Measurements from ENCODE around the gene DGKD.

- TF ChIP-seq BDP1 (IDR thresholded peaks at IDR 0.05; ENCODE audit: insufficient read depth, insufficient read length): no peak
- no peak for TF ChIP-seq SMAD2 (IDR thresholded peaks at IDR 0.05; ENCODE audit: low read depth, low read length)
- TF ChIP-seq TCF7 (IDR thresholded peaks at IDR 0.05; ENCODE audit: borderline replicate concordance): no peak
- TF ChIP-seq, protein P1, sequence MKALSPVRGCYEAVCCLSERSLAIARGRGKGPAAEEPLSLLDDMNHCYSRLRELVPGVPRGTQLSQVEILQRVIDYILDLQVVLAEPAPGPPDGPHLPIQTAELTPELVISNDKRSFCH (CRISPR knock-in tag; IDR thresholded peaks at IDR 0.05): no peak
- TF ChIP-seq, protein P1 (tag; IDR thresholded peaks at IDR 0.05): no peak
- TF ChIP-seq, protein P2, sequence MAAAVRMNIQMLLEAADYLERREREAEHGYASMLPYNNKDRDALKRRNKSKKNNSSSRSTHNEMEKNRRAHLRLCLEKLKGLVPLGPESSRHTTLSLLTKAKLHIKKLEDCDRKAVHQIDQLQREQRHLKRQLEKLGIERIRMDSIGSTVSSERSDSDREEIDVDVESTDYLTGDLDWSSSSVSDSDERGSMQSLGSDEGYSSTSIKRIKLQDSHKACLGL (CRISPR knock-in tag; IDR thresholded peaks at IDR 0.05; ENCODE audit: borderline replicate concordance, poor library complexity, severe bottlenecking): no peak
- TF ChIP-seq MXI1 (IDR thresholded peaks at IDR 0.05; ENCODE audit: low read depth, low read length): no peak
- TF ChIP-seq DLX4 (CRISPR knock-in tag; IDR thresholded peaks at IDR 0.05): no peak
- TF ChIP-seq, protein P3, sequence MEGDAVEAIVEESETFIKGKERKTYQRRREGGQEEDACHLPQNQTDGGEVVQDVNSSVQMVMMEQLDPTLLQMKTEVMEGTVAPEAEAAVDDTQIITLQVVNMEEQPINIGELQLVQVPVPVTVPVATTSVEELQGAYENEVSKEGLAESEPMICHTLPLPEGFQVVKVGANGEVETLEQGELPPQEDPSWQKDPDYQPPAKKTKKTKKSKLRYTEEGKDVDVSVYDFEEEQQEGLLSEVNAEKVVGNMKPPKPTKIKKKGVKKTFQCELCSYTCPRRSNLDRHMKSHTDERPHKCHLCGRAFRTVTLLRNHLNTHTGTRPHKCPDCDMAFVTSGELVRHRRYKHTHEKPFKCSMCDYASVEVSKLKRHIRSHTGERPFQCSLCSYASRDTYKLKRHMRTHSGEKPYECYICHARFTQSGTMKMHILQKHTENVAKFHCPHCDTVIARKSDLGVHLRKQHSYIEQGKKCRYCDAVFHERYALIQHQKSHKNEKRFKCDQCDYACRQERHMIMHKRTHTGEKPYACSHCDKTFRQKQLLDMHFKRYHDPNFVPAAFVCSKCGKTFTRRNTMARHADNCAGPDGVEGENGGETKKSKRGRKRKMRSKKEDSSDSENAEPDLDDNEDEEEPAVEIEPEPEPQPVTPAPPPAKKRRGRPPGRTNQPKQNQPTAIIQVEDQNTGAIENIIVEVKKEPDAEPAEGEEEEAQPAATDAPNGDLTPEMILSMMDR (IDR thresholded peaks at IDR 0.05 in 2 of 3, conservative IDR thresholded peaks at IDR 0.05 in 1 of 3; ENCODE audit: insufficient read depth in 2 of 3, low read depth in 1 of 3, low read length in 3 of 3): no peak
- TF ChIP-seq, protein P4, sequence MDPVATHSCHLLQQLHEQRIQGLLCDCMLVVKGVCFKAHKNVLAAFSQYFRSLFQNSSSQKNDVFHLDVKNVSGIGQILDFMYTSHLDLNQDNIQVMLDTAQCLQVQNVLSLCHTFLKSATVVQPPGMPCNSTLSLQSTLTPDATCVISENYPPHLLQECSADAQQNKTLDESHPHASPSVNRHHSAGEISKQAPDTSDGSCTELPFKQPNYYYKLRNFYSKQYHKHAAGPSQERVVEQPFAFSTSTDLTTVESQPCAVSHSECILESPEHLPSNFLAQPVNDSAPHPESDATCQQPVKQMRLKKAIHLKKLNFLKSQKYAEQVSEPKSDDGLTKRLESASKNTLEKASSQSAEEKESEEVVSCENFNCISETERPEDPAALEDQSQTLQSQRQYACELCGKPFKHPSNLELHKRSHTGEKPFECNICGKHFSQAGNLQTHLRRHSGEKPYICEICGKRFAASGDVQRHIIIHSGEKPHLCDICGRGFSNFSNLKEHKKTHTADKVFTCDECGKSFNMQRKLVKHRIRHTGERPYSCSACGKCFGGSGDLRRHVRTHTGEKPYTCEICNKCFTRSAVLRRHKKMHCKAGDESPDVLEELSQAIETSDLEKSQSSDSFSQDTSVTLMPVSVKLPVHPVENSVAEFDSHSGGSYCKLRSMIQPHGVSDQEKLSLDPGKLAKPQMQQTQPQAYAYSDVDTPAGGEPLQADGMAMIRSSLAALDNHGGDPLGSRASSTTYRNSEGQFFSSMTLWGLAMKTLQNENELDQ (CRISPR knock-in tag; IDR thresholded peaks at IDR 0.05; ENCODE audit: borderline replicate concordance): no peak
- TF ChIP-seq HDGF (IDR thresholded peaks at IDR 0.05): no peak
- TF ChIP-seq KAT8 (IDR thresholded peaks at IDR 0.05; ENCODE audit: low read depth): no peak
Measured at GRCh38 chr2:233487748-233488345, 133.6 kb downstream of the DGKD start.
